HepG2 (cell line): Measurements from ENCODE around the gene TIAM2. TPM values are rescaled to one million over a fixed set of nuclear protein-coding genes. Genes with fewer than 3 reads are reported as not detected.

Experiments used
- ATF7-NPFF ChIP-seq: sonication (generic); formaldehyde crosslinking; IDR thresholded peaks from 2 replicates; pipeline ENCODE4 v1.8.1; 2023; ENCODE audit warnings: mild to moderate bottlenecking, low read depth, missing genetic modification reagents, moderate library complexity
- KMT2A ChIP-seq: sonication (generic); formaldehyde crosslinking; IDR thresholded peaks from 2 replicates; pipeline ENCODE4 v1.4.0; 2020; ENCODE audit warnings: missing genetic modification reagents
- NFKBIZ ChIP-seq: IDR thresholded peaks from 2 replicates; pipeline ENCODE4 v1.6.1; 2018; ENCODE audit warnings: missing genetic modification reagents, missing compliant biosample characterization
- NFYB ChIP-seq: sonication (generic); formaldehyde crosslinking; IDR thresholded peaks from 2 replicates; pipeline ENCODE4 v1.4.0; 2020; ENCODE audit warnings: missing genetic modification reagents
- RARA ChIP-seq: IDR thresholded peaks from 2 replicates; pipeline ENCODE4 v1.6.1; 2016; ENCODE audit warnings: missing genetic modification reagents, missing compliant biosample characterization
- SNAPC2 ChIP-seq: sonication (generic); formaldehyde crosslinking; IDR thresholded peaks from 2 replicates; pipeline ENCODE4 v1.8.1; 2022; ENCODE audit warnings: mild to moderate bottlenecking, missing genetic modification reagents
- ZBTB8A ChIP-seq: sonication (generic); formaldehyde crosslinking; IDR thresholded peaks from 2 replicates; pipeline ENCODE4 v1.4.0; 2020; ENCODE audit warnings: mild to moderate bottlenecking, low read depth, missing genetic modification reagents, borderline replicate concordance
- ZNF331 ChIP-seq: sonication (generic); formaldehyde crosslinking; IDR thresholded peaks from 2 replicates; pipeline ENCODE4 v1.4.0; 2020; ENCODE audit warnings: missing genetic modification reagents
- ZNF556 ChIP-seq: sonication (generic); formaldehyde crosslinking; IDR thresholded peaks from 2 replicates; pipeline ENCODE4 v1.4.0; 2020; ENCODE audit warnings: mild to moderate bottlenecking, missing genetic modification reagents, borderline replicate concordance
- ZNF567 ChIP-seq: sonication (generic); formaldehyde crosslinking; IDR thresholded peaks from 2 replicates; pipeline ENCODE4 v1.8.1; 2023; ENCODE audit warnings: mild to moderate bottlenecking, missing genetic modification reagents, borderline replicate concordance
- ZNF768 ChIP-seq: sonication (generic); formaldehyde crosslinking; IDR thresholded peaks from 2 replicates; pipeline ENCODE4 v1.4.0; 2020; ENCODE audit warnings: missing genetic modification reagents
- polyA plus RNA-seq, 8 experiments: library from polyadenylated mRNA; depleted of rRNA in 3 of 8; stranded (reverse) in 7 of 8; unstranded in 1 of 8; fragments of >200 nt; fragmentation: Illumina TruSeq in 4 of 8; extraction: Trizol in 4 of 8; gene quantifications; 2 replicates each; pipeline versions ENCODE4 v1.2.1 to v1.2.3, GENCODE V29; 2011 to 2016; ENCODE audit warnings: low read depth in 4 of 8, missing spikeins in 1 of 8, mixed read lengths in 1 of 8; ENCODE audit not compliant: insufficient read depth in 1 of 8
- total RNA-seq, 5 experiments: library from RNA; depleted of rRNA; stranded (reverse); fragments of >200 nt; fragmentation: Illumina TruSeq; extraction: Trizol; gene quantifications; 2 replicates each; pipeline ENCODE4 v1.2.3, GENCODE V29; 2016; ENCODE audit warnings: low read depth in 1 of 5
- TF ChIP-seq, protein P1 (sequence below): IDR thresholded peaks from 2 replicates; pipeline ENCODE4 v1.6.1; 2016; ENCODE audit warnings: control low read depth
- TF ChIP-seq, protein P2 (sequence below): sonication (generic); formaldehyde crosslinking; IDR thresholded peaks from 2 replicates; pipeline ENCODE4 v1.4.0; 2020; ENCODE audit warnings: mild to moderate bottlenecking, missing genetic modification reagents
- TF ChIP-seq, protein P3 (sequence below): sonication (generic); formaldehyde crosslinking; IDR thresholded peaks from 2 replicates; pipeline ENCODE4 v1.9.0; 2021; ENCODE audit warnings: missing genetic modification reagents, mild to moderate bottlenecking, borderline replicate concordance
- TF ChIP-seq, protein P4 (sequence below): sonication (generic); formaldehyde crosslinking; conservative IDR thresholded peaks from 2 replicates; pipeline ENCODE4 v1.4.0; 2020; ENCODE audit warnings: missing genetic modification reagents
- TF ChIP-seq, protein P5 (sequence below): sonication (generic); formaldehyde crosslinking; IDR thresholded peaks from 2 replicates; pipeline ENCODE4 v1.4.0; 2020; ENCODE audit warnings: missing genetic modification reagents, borderline replicate concordance
- TF ChIP-seq, protein P6 (sequence below): sonication (generic); formaldehyde crosslinking; IDR thresholded peaks from 2 replicates; pipeline ENCODE4 v1.4.0; 2020; ENCODE audit warnings: missing genetic modification reagents; ENCODE audit errors: not compliant biosample characterization
- TF ChIP-seq, protein P7 (sequence below): sonication (generic); formaldehyde crosslinking; IDR thresholded peaks from 2 replicates; pipeline ENCODE4 v1.5.0; 2020; ENCODE audit warnings: mild to moderate bottlenecking, low read depth, missing genetic modification reagents, borderline replicate concordance

TIAM2 gene
- total and polyA plus RNA-seq, 2 of the 13 experiments (the other 11 are each of a cell fraction or from before 2014, with no cell fraction given): 4.1 to 4.5 TPM

DNA sequence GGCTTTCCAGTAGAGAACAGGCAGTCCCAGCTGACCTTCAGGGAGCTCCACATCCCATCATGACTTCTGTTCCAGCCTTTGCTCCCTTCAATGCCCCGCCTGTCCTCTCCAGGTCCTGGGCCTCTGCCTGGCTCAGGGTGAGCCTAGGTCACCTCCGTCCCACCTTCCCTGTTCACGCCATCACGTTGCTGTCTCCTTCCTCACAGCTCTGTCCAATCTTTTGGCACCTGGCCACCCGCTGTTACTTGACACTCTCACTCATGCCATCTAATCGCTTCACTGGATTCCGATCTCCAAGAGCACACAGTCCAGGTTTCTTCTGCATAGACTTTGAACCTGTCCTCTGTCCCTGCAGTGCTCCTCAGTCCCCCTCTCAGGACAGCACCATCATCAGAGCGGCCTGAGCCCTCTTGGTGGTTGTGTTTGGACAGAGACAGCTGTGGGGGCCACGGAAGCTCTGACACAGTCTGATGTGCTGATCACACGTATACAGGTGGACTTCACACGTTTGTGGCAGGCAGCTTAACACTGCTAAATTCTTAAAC, 34.7 kb upstream of the TIAM2 start (continued):
- TF ChIP-seq, protein P1, sequence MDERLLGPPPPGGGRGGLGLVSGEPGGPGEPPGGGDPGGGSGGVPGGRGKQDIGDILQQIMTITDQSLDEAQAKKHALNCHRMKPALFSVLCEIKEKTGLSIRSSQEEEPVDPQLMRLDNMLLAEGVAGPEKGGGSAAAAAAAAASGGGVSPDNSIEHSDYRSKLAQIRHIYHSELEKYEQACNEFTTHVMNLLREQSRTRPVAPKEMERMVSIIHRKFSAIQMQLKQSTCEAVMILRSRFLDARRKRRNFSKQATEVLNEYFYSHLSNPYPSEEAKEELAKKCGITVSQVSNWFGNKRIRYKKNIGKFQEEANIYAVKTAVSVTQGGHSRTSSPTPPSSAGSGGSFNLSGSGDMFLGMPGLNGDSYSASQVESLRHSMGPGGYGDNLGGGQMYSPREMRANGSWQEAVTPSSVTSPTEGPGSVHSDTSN (CRISPR knock-in tag): 0 out of 2 replicates have a peak, but pooled peaks have one; percentile 43
- TF ChIP-seq, protein P2, sequence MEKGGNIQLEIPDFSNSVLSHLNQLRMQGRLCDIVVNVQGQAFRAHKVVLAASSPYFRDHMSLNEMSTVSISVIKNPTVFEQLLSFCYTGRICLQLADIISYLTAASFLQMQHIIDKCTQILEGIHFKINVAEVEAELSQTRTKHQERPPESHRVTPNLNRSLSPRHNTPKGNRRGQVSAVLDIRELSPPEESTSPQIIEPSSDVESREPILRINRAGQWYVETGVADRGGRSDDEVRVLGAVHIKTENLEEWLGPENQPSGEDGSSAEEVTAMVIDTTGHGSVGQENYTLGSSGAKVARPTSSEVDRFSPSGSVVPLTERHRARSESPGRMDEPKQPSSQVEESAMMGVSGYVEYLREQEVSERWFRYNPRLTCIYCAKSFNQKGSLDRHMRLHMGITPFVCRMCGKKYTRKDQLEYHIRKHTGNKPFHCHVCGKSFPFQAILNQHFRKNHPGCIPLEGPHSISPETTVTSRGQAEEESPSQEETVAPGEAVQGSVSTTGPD (CRISPR knock-in tag): 0 out of 2 replicates have a peak, but pooled peaks have one; percentile 28
- TF ChIP-seq ATF7-NPFF (CRISPR knock-in tag): peak; percentile 67
- TF ChIP-seq, protein P3, sequence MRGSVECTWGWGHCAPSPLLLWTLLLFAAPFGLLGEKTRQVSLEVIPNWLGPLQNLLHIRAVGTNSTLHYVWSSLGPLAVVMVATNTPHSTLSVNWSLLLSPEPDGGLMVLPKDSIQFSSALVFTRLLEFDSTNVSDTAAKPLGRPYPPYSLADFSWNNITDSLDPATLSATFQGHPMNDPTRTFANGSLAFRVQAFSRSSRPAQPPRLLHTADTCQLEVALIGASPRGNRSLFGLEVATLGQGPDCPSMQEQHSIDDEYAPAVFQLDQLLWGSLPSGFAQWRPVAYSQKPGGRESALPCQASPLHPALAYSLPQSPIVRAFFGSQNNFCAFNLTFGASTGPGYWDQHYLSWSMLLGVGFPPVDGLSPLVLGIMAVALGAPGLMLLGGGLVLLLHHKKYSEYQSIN (CRISPR knock-in tag): no peak
- TF ChIP-seq, protein P4, sequence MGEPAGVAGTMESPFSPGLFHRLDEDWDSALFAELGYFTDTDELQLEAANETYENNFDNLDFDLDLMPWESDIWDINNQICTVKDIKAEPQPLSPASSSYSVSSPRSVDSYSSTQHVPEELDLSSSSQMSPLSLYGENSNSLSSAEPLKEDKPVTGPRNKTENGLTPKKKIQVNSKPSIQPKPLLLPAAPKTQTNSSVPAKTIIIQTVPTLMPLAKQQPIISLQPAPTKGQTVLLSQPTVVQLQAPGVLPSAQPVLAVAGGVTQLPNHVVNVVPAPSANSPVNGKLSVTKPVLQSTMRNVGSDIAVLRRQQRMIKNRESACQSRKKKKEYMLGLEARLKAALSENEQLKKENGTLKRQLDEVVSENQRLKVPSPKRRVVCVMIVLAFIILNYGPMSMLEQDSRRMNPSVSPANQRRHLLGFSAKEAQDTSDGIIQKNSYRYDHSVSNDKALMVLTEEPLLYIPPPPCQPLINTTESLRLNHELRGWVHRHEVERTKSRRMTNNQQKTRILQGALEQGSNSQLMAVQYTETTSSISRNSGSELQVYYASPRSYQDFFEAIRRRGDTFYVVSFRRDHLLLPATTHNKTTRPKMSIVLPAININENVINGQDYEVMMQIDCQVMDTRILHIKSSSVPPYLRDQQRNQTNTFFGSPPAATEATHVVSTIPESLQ (CRISPR knock-in tag): no peak
- TF ChIP-seq, protein P5, sequence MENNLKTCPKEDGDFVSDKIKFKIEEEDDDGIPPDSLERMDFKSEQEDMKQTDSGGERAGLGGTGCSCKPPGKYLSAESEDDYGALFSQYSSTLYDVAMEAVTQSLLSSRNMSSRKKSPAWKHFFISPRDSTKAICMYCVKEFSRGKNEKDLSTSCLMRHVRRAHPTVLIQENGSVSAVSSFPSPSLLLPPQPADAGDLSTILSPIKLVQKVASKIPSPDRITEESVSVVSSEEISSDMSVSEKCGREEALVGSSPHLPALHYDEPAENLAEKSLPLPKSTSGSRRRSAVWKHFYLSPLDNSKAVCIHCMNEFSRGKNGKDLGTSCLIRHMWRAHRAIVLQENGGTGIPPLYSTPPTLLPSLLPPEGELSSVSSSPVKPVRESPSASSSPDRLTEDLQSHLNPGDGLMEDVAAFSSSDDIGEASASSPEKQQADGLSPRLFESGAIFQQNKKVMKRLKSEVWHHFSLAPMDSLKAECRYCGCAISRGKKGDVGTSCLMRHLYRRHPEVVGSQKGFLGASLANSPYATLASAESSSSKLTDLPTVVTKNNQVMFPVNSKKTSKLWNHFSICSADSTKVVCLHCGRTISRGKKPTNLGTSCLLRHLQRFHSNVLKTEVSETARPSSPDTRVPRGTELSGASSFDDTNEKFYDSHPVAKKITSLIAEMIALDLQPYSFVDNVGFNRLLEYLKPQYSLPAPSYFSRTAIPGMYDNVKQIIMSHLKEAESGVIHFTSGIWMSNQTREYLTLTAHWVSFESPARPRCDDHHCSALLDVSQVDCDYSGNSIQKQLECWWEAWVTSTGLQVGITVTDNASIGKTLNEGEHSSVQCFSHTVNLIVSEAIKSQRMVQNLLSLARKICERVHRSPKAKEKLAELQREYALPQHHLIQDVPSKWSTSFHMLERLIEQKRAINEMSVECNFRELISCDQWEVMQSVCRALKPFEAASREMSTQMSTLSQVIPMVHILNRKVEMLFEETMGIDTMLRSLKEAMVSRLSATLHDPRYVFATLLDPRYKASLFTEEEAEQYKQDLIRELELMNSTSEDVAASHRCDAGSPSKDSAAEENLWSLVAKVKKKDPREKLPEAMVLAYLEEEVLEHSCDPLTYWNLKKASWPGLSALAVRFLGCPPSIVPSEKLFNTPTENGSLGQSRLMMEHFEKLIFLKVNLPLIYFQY (CRISPR knock-in tag): no peak
- TF ChIP-seq ZNF768: peak; percentile 73; the same call in 1 of the 2 replicates
- peak; percentile 86 for TF ChIP-seq RARA (CRISPR knock-in tag)
- no peak for TF ChIP-seq NFYB (CRISPR knock-in tag)
- TF ChIP-seq KMT2A (CRISPR knock-in tag): peak; percentile 59; the same call in 1 of the 2 replicates
- TF ChIP-seq ZBTB8A (CRISPR knock-in tag): no peak
- TF ChIP-seq SNAPC2: no peak
- TF ChIP-seq, protein P6, sequence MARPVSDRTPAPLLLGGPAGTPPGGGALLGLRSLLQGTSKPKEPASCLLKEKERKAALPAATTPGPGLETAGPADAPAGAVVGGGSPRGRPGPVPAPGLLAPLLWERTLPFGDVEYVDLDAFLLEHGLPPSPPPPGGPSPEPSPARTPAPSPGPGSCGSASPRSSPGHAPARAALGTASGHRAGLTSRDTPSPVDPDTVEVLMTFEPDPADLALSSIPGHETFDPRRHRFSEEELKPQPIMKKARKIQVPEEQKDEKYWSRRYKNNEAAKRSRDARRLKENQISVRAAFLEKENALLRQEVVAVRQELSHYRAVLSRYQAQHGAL (CRISPR knock-in tag): no peak
- TF ChIP-seq ZNF556 (CRISPR knock-in tag): no peak; the same call in 1 of the 2 replicates
- TF ChIP-seq ZNF567 (CRISPR knock-in tag): no peak
- TF ChIP-seq, protein P7, sequence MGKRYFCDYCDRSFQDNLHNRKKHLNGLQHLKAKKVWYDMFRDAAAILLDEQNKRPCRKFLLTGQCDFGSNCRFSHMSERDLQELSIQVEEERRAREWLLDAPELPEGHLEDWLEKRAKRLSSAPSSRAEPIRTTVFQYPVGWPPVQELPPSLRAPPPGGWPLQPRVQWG (CRISPR knock-in tag): no peak
- peak; percentile 34; the same call in 1 of the 2 replicates for TF ChIP-seq NFKBIZ (CRISPR knock-in tag)
- peak; percentile 60 for TF ChIP-seq ZNF331 (CRISPR knock-in tag)
